ENCODE data around the gene TBXA2R. TPM values are rescaled to one million over a fixed set of nuclear protein-coding genes. Genes with fewer than 3 reads are reported as not detected.

Gene TBXA2R
- total RNA-seq, 1 donor: 1.4 TPM

GRCh38 chr19:3590991-3591659 is 15.6 kb downstream of the TBXA2R start:
- Histone ChIP-seq H3K9me3 (ENCODE audit: low read depth, low read length) (no peaks in the 10 kb centered on the region), H3K27ac (ENCODE audit: low read depth, low read length) (no peak overlapping the region), H3K79me2 (ENCODE audit: insufficient read depth, low read length) (no peaks in the 10 kb centered on the region), H3K4me1 (ENCODE audit: insufficient read depth, low read length) (no peaks in the 10 kb centered on the region), H4K20me1 (ENCODE audit: insufficient read depth, low read length) (no peaks in the 10 kb centered on the region), H3K27me3 (ENCODE audit: insufficient read depth, low read length) (peaks cover 13% of the 10 kb centered on the region), H3K4me2 (ENCODE audit: insufficient read depth, low read length) (no peak overlapping the region), H3K4me3 (ENCODE audit: insufficient read depth, low read length) (no peak overlapping the region), H2AFZ (ENCODE audit: low read length) (no peak overlapping the region), H3K36me3 (ENCODE audit: insufficient read depth, low read length) (no peaks in the 10 kb centered on the region)
- no peak for TF ChIP-seq CTCF (IDR thresholded peaks at IDR 0.05; ENCODE audit: extremely low read depth, low read depth, low read length)
- DNase-seq (ENCODE audit: insufficient read length, low spot score, missing footprints): peak; percentile 87

DNA sequence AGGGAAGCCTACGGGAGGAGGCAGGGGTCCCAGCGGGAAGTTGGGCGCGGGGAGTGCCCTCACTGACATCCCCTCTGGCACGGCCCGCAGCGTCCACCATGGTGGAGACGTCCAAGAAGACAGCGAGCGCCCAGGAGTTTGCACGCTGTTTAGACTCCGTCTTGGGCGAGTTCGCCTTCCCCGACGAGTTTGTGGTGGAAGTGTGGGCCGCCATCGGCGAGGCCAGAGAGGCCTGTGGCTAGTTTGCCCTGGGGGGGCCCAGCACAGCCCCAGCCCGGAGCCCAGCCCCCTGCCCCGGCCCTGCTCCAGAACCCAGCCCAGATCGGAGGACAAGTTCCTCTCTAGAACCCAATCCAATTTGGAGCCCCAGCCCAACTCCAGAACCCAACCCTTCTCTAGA is 16.7 kb downstream of the TBXA2R start:
- H3K4me2 ChIP-seq (ENCODE audit: insufficient read depth, low read length): no peak overlapping the region
- H4K20me1 ChIP-seq (ENCODE audit: insufficient read depth, low read length): no peaks in the 10 kb centered on the region
- H3K27me3 ChIP-seq (ENCODE audit: insufficient read depth, low read length): peaks cover 24% of the 10 kb centered on the region
- no peak for TF ChIP-seq CTCF (IDR thresholded peaks at IDR 0.05; ENCODE audit: extremely low read depth, low read depth, low read length)
- no peaks in the 10 kb centered on the region for H3K9me3 ChIP-seq (ENCODE audit: low read depth, low read length)
- H3K27ac ChIP-seq (ENCODE audit: low read depth, low read length): no peak overlapping the region
- H3K36me3 ChIP-seq (ENCODE audit: insufficient read depth, low read length): no peaks in the 10 kb centered on the region
- no peaks in the 10 kb centered on the region for H3K79me2 ChIP-seq (ENCODE audit: insufficient read depth, low read length)
- no peaks in the 10 kb centered on the region for H3K4me1 ChIP-seq (ENCODE audit: insufficient read depth, low read length)
- DNase-seq (ENCODE audit: insufficient read length, low spot score, missing footprints): peak; percentile 65
- H3K4me3 ChIP-seq (ENCODE audit: insufficient read depth, low read length): no peak overlapping the region
- no peak overlapping the region for H2AFZ ChIP-seq (ENCODE audit: low read length)

DNA sequence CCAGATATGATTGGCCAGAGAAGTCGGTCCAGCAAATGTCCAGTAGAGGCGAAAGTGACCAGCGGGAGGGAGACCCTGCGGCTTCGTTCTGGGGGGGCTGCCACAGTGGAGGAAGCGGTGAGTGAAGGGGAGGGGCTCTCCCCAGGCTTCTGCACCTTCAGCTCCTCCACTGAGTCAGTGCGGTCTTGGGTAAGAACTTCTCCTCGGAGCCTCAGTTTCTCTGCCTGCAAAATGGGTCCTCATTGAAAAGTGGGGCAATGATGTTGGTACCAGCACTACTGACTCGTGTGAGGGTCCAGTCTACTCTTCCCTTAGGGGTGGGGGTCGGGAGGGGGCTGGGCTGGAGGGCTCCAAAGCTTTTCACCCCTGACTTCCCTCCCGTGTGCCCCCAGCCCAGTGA is 17.2 kb downstream of the TBXA2R start:
- no peak overlapping the region for H3K27ac ChIP-seq (ENCODE audit: low read depth, low read length)
- H3K9me3 ChIP-seq (ENCODE audit: low read depth, low read length): no peaks in the 10 kb centered on the region
- no peaks in the 10 kb centered on the region for H3K4me1 ChIP-seq (ENCODE audit: insufficient read depth, low read length)
- no peaks in the 10 kb centered on the region for H4K20me1 ChIP-seq (ENCODE audit: insufficient read depth, low read length)
- no peak overlapping the region for H3K4me3 ChIP-seq (ENCODE audit: insufficient read depth, low read length)
- peaks cover 25% of the 10 kb centered on the region for H3K27me3 ChIP-seq (ENCODE audit: insufficient read depth, low read length)
- no peak for DNase-seq (ENCODE audit: insufficient read length, low spot score, missing footprints)
- H3K4me2 ChIP-seq (ENCODE audit: insufficient read depth, low read length): no peak overlapping the region
- H3K79me2 ChIP-seq (ENCODE audit: insufficient read depth, low read length): no peaks in the 10 kb centered on the region
- no peak for TF ChIP-seq CTCF (IDR thresholded peaks at IDR 0.05; ENCODE audit: extremely low read depth, low read depth, low read length)
- no peak overlapping the region for H2AFZ ChIP-seq (ENCODE audit: low read length)
- H3K36me3 ChIP-seq (ENCODE audit: insufficient read depth, low read length): no peaks in the 10 kb centered on the region

- no peaks in the 10 kb centered on the region for H3K36me3 ChIP-seq (ENCODE audit: insufficient read depth, low read length)
- H3K4me2 ChIP-seq (ENCODE audit: insufficient read depth, low read length): no peak overlapping the region
- no peak for TF ChIP-seq CTCF (IDR thresholded peaks at IDR 0.05; ENCODE audit: extremely low read depth, low read depth, low read length)
- no peaks in the 10 kb centered on the region for H3K79me2 ChIP-seq (ENCODE audit: insufficient read depth, low read length)
- no peak overlapping the region for H3K27ac ChIP-seq (ENCODE audit: low read depth, low read length)
- H4K20me1 ChIP-seq (ENCODE audit: insufficient read depth, low read length): no peaks in the 10 kb centered on the region
- no peak overlapping the region for H3K4me3 ChIP-seq (ENCODE audit: insufficient read depth, low read length)
- peak; percentile 61 for DNase-seq (ENCODE audit: insufficient read length, low spot score, missing footprints)
- H3K4me1 ChIP-seq (ENCODE audit: insufficient read depth, low read length): no peaks in the 10 kb centered on the region
- no peak overlapping the region for H2AFZ ChIP-seq (ENCODE audit: low read length)
- peaks cover 22% of the 10 kb centered on the region for H3K27me3 ChIP-seq (ENCODE audit: insufficient read depth, low read length)
- H3K9me3 ChIP-seq (ENCODE audit: low read depth, low read length): no peaks in the 10 kb centered on the region
Observed at GRCh38 chr19:3586707-3587346, 19.8 kb downstream of the TBXA2R start.
